Measurements from ENCODE around the gene BUB3.
"Not testable (repeated sequence)": the region's sequence is repeated elsewhere in the genome, so short reads cannot be mapped to it uniquely, and the experiment has no call there.

The BUB3 gene

DNA sequence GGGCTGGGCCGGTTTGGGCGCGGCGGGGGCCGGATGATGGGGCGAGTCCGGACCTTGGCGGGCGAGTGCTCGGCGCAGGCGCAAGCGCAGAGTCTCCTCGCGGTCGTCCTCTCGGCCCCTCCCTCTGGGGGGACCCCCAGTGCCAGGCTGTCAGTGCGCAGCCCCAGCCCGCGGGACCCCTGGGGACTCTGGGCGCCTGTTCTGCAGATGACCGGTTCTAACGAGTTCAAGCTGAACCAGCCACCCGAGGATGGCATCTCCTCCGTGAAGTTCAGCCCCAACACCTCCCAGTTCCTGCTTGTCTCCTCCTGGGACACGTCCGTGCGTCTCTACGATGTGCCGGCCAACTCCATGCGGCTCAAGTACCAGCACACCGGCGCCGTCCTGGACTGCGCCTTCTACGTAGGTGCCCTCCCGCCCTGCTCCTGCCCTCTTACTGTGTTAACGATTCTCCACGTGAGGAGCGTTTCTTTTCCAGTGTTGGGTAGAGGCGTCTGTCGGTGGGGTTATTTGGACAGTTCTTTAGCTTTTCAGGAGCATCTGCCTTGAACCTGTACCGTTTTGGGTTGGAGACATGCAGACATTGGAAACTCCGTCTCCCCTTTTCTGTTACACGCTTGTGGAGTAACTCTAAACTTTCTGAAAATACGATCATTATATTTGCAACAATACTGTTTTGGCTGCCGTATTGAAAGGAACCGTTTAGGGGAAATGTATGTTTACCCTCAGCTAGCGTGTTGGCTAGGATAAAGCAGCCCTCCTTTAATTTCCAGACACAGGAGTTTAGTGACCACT, 706 bp downstream of the BUB3 start:
- DNase-seq = peak; percentile 18

DNA sequence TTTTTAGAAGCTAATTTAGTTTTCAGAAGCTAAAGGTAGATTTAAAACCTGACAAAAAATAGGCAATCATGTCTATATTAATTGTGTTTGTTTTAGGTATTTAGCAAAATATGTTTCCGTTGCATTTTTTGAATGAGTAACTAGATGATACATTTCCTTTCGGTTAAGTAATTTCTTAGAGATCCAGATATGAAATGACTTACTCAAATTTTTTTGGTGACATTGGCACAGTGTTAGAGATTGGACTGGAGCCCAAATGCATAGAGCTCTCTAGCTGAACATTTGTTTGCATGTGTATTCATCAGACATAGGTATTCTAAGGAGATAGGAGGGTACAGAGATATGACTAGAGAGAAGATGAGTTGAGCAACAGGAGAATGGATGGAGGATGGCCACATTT, 1.9 kb downstream of the BUB3 start:
- no peak for DNase-seq

DNA sequence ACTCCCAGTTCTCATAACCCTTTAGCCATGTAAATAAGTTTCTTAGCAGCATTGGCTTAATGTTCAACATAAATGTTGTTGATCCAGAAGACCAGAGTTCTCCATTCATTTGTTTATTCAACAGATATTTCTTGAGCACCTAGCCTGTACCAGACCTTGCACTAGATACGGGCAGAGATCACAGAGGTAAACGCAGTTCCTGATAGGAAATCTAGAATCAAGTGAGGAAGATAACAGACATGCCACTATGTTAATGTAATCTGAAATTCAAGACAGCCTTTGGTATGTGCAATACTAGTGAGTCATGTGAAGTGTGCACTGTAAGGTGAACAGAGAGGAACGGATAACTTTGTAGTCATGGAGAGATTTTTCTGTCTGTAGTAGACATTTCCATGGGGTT, 3.0 kb downstream of the BUB3 start:
- peak; percentile 53 for DNase-seq

DNA sequence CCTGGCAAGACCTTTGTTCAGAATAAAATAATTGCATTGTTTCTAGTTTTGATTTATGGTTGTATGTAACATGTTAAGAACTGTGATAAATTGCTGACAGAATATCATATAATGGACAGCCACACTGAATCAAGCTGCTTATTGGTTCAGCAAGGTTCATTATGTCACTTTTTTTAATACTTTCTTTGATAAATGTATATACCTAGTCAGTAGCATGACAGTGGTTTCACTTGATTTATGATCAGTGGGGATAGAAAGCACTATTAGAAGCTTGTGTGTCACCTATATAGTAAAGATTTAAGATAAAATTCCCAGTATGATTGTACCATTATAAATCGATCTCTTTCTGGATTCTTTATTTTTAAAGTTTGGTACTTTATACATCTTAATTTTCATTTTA, 4.5 kb downstream of the BUB3 start:
- no peak for DNase-seq

DNA sequence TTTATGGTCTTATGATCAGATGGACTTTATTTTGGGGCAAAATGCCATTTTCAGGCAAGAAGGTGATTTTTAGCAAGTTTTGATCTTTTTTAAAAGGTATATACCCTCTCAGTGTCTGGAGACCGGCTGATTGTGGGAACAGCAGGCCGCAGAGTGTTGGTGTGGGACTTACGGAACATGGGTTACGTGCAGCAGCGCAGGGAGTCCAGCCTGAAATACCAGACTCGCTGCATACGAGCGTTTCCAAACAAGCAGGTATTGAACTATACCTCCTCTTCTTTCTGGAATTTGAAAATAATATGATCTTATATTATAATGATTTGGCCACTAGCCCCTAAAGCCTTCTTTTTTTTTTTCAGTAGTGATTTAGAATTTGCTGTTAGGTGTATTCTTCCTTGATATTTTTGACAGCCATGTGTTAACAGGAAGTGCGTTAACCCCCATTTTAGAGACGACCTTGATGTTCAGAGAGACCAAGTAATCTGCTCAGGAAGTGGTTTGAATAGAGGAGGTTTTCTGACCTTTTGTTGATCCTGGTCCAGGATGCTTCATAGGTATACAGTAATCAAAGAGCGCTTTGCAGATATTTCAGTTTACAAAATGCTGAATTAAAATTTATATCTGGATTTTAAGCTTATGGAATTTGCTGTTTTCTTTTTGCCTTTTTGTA, 6.2 kb downstream of the BUB3 start:
- DNase-seq = no peak

DNA sequence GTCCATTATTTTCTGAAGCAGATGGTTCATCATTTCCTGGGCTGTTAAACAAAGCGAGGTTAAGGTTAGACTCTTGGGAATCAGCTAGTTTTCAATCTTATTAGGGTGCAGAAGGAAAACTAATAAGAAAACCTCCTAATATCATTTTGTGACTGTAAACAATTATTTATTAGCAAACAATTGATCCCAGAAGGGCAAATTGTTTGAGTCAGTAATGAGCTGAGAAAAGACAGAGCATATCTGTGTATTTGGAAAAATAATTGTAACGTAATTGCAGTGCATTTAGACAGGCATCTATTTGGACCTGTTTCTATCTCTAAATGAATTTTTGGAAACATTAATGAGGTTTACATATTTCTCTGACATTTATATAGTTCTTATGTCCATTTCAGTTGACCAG, 10.1 kb downstream of the BUB3 start:
- DNase-seq = no peak

DNA sequence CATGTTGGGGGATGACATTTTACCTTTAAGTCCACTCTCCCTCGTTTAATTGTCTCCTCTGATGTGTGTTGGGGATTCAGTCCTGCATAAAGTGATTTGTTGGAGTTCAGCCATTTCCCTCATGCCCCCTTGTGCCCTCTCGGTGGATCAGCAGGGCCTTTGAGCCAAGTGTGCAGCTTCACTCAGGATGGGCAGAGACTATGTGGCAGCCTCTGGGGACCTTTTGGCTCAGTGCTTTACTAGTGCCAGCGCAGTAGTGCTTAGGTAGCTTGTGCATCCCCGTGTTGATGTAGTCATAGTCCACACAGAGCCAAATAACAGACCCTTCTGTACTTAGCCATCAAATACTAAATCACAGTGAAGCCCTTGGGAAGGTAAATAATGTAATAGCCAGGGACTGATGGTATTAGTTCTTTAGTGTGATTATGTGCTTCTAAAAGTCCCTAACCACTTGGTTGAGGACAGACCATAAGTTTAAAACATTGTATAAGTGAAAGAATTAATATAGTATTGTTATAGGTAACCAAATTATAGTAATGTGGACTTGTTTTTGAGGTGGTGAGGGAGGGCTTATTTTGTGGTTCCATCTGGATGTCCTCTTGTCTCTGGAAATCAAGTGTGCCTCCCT, 11.4 kb downstream of the BUB3 start:
- DNase-seq = no peak

DNA sequence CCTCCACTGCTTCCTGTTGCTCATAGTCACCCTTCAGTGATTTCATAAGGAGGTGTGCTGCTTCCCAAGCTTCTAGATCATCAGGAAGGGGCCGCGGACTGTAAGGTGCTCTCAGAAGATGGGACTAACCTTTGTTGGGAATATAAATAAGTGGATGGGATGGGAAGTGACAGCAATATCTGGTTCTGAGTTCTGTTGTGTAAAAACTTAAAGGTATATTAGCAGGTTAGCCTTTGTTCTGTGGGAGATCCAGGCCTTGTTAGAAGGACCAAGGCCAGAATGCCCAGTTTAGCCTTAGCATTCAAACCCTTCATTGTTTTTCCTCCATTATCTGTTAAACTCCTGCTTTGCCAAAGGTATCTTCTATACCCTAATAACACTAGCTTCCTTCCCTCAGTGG, 12.4 kb downstream of the BUB3 start:
- DNase-seq = no peak

DNA sequence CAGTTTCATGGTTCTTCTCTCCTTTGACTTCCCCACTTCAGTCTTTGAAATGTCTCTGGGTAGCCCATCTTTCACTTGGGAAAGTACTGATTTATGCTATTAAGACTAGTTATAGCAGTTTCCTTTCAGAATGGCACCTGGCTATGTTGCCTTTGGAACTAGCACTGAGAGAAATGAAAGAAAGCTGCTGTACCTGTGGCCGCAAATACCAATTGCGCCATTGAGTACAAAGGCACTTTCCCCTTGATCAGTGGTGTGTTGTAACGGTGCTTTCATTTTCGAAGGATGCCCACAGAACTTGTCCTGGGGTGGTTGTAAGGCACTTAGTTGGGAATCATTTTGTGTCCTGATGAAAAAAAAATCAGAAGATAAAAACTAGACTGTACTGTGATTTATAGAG, 16.8 kb downstream of the BUB3 start:
- DNase-seq = no peak

DNA sequence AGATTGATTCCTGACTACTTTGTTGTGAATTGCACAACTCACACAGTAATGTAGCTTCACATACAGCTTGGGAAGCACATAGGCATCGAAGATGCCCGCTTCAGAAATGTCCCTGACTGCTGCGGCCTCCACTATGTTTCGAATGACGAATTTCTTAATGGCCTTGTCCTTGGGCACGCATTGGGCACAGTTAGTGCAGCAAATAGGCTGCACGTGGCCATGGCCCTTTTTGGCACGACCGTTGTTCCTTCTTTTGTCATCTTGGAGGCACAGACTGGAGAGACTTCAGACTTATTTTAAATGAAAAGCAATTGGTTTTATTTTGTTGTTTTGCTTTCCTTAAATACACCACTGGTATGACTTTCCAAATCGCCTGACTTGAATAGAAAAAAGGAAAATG, 17.4 kb downstream of the BUB3 start:
- not testable (repeated sequence) for DNase-seq

DNA sequence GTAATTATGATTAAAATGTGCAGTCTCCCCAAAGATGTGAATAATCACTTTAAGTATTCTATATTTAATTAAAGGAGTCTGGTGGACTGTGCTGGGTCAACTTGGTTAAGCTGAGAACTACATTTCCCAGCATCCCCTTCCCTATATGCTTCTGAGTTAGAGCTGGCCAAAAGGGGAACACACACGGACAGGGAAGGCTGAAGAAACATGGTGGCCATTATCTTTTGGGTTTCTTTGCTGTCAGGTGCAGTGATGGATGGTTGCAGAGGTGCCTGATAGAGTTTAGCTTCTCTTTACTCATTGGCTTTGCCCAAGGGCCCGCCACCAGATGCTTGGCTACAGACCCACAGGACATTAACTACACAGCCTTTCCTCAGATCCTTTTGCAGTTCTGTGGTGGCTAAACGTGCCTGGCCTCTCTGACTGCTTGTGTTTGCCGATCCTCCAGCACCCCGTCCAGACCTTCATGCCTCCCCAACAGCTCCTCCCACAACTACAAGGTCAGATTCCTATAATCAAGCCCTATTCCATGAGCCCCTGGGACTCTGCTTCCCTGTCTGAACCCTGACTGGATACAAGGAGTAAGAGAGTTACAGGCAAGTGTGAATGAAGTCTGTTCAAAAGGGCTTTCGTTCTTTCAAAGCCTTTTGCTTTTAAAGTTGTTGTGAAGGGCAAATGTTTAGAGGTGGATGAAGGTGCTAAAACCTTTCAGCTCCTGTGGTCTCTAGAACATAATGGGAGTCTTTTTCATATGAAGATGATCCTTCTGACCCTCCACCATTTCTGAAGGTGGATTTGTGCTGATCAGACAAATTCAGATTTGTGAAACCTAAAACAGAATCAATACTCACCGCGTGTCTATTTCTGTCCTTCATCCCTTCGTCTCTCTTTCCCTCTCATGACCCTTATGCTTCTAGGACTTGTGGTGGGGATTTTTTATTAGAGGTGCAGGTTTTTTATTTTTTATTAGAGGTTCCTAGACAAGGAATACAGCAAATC, 21.5 kb downstream of the BUB3 start:
- no peak for DNase-seq

DNA sequence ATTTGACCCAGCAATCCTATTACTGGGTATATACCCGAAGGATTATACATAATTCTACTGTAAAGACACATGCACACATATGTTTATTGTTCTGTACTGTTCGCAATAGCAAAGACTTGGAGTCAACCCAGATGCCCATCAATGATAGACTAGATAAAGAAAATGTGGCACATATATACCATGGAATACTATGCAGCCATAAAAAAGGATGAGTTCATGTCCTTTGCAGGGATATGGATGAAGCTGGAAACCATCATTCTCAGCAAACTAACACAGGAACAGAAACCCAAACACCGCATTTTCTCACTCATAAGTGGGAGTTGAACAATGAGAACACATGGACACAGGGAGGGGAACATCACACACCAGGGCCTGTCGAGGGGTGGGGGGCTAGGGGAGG, 24.2 kb downstream of the BUB3 start:
- not testable (repeated sequence) for DNase-seq

DNA sequence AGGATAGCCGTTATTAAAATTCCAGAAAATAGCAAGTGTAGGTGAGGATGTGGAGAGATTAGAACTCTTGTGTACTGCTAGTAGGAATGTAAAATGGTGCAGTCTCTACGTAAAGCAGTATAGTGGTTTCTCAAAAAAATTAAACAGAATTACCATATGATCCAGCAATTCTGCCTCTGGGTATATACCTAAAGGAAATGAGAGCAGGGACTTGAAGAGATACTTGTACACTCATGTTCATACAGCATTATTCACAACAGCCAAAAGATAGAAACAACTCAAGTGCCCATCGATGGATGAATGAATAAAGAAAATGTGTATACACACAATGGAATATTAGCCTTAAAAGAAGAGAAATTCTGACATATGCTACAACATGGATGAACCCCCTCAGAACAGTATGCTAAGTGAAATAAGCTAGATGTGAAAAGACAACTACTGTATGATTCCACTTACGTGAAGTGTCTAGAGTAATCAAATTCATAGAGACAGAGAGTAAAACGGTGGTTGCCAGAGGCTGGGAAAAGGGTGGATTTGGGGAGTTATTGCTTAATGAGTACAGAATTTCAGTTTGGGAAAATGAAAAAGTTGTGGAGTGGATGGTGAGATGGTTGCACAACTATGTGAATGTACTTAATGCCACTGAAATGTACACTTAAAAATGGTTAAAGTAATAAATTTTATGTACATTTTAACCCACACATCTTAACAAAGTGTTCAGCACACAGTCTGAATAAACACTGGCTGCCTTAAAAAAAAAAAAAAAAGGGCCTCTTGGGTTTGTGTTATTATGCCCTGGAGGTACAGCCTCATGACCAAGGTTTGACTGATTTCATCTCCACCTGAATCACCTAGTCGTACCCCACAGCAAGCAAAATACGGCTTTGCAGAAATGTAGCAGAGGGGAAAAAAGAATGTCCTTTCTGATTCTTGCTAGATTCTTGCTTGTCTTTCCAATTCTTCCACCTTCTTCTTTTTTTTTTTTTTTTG, 26.2 kb downstream of the BUB3 start:
- DNase-seq = no peak

DNA sequence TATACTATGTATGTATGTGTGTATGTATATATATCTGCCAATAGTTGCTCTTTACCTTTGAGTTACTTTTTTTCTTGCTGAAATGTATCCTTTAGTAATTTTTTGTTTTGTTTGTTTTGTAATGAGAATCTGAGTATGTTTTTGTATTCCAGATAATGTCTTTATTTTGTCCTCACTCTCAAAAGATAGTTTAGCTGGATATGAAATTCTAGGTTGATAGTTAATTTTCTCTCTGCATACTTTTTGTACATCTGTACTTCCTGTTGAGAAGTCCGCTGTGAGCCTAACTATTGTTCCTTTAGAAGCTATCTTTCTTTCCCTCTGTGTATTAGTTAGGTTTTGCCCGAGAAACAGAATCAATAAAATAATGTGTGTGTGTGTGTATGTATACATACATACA, 29.5 kb downstream of the BUB3 start:
- DNase-seq = no peak

DNA sequence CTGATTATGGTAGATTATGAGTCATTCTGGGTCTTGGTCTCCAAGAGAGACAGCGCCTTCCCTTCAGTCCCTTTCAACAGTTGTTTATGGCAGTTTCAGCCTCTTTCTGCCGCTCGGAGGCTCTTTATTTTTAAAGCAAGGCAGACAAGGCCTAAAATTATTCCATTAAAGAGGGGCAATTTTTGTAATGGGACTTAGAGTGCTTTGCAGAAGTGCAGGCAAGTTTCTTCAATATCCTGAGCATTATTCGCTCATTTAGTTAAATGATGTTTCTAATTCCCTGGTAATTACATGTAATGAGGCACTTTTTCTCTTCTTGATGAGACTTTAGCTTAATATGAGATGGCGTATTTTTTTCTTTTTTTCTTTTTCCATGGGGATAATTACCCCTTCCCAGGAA, 33.6 kb downstream of the BUB3 start:
- DNase-seq = no peak

DNA sequence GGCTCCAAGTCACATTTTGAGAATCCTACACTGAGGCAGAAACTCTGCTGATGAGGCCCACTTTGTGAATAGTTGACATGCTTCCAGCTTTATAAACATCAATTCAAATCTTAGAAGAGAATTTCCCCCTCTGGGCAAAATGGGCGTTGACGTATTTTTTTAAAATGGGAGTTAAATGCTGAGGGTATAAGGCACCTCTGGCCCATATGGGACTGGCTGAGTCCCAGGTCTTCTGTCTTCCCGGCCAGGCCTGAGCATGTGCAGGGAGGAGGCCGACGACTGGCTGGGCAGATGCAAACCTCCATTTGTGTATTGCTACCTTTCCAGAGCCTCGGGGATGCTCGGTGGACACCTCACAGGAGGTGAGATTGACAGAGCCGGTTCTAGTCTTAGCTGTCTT, 37.7 kb downstream of the BUB3 start:
- DNase-seq = no peak

DNA sequence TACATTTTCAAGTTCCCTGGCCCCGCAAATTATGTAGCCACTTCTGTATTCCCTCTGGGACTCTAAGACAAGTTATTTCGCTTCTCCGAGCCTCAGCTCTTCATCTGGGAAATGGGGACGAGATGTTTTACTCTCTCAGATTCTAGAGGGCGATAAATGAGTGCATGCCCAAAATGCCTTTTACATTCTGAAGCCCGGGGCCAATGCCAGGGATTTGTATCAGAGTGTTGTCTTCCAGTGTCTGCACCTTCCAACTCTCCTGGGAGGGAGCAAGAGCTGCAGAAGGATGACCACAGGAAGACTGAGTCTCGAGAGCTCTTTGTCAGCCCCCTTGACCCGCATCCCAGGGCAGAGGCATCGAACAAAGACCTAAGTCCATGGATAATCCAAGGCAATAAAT, 39.9 kb downstream of the BUB3 start:
- DNase-seq = no peak

DNA sequence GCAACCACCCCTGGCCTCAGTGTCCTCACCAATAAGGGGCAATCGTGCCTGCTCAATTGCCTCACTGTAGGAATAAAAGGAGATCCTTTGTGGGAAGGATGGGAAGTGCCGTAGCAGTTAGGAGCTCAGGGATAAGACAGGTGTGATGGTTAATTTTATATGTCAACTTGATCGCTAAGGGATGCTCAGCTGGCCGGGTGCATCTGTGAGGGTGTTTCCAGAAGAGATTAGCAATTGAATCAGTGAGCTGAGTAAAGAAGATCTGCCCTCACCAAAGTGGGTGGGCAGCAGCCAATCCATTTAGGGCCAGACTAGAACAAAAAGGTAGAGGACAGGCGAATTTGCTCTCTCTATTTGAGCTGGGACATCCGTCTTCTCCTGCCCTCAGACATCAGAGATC, 46.3 kb downstream of the BUB3 start:
- no peak for DNase-seq

DNA sequence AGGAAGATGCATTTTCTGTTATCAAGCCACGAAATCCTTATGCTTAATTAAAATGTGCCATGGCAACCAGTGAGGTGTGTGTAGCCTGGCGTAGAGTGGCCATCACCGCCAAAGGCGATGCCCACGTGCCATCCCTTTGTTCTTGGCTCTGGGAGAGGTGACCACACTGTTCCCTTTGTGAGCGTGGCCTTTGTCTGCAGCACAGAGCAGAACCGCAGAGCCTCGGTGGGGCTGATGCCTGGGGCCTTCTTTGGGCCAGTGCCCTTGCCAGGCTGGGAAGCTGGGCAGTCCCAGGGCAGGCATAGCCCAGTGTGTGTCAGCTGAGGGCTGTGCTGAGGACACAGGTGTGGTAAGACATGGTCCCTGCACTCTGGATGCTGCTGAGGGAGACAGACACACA, 48.3 kb downstream of the BUB3 start:
- no peak for DNase-seq

DNA sequence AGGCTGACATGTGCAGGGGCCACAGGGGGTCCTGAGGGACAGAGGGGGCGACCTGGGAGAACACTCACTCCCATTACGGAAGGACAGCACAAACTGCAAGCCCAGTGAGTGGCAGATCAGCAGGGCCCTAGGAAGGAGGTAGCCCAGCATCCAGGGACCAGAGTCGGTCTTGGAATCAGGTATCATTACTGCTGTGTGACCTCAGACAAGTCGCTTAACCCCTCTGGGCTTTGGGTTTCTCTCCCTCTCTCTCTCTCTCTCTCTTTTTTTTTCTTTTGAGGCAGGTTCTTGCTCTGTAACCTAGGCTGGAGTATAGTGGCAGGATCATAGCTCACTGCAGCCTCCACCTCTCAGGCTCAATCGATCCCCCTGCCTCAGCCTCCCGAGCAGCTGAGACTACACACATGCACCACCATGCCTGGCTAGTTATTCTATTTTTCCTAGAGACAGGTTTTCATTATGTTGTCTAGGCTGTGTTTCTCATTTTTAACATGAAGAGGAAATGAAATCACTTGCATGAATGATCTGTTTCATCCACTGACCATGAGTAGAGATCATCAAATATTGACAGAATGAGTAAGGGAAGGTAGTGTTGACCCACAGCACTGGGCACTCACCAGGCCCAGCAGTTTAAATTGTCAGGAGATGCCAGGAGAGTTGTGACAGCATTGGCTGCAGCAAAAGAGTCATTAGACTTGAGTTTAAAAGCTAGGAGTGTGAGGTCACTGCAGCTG, 49.4 kb downstream of the BUB3 start:
- DNase-seq = peak; percentile 35

DNA sequence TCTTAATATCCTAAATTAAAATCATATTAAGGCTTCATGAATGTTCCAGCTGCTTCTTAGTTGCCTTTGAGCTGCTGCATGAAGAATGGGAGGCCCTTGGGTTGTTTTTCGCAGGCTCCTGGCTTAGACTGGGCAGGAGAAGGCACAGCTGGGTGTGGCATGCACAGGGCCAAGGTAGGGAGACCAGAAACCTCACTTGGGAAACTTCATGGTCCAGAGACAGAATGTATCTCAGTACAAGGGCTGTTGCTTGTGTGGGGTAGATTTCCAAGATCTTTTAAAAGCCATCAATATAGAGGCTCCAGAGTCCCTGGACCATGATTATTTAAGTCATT, 49.9 kb downstream of the BUB3 start:
- DNase-seq = no peak
